Lung (tissue), 12 donors: ENCODE results near the gene TASL. TPM values are rescaled to one million over a fixed set of nuclear protein-coding genes. Genes with fewer than 3 reads are reported as not detected.
"Not testable (repeated sequence)": the region's sequence is repeated elsewhere in the genome, so short reads cannot be mapped to it uniquely, and the experiment has no call there.

Source experiments
- ATAC-seq: fragments of 200-7000 bp; cut with Tn5 transposase; one replicate; pipeline ENCODE4 v1.9.1; 2020; ENCODE audit warnings: moderate number of reproducible peaks; ENCODE audit not compliant: insufficient read depth, low FRiP score
- DNase-seq, 3 donors: peaks; one replicate each; pipeline ENCODE4 v3.0.0-alpha.2; 2013 to 2017
- H3K27ac ChIP-seq, 2 donors: one replicate each; pipeline ENCODE4 v1.5.1; 2013; ENCODE audit warnings: mild to moderate bottlenecking in 2 of 2, moderate library complexity in 2 of 2, control low read depth in 1 of 2, inconsistent platforms in 1 of 2, low read depth in 1 of 2, low read length in 1 of 2
- H3K27me3 ChIP-seq, 3 donors: one replicate each; pipeline ENCODE4 v1.5.1; 2013; ENCODE audit warnings: low read length in 2 of 3; ENCODE audit not compliant: control insufficient read depth in 3 of 3, insufficient read depth in 3 of 3
- H3K36me3 ChIP-seq, 4 donors: one replicate each; pipeline ENCODE4 v1.5.1; 2013; ENCODE audit warnings: low read length in 4 of 4, mild to moderate bottlenecking in 1 of 4, moderate library complexity in 1 of 4; ENCODE audit not compliant: control insufficient read depth in 4 of 4, insufficient read depth in 4 of 4
- H3K4me1 ChIP-seq, 5 donors: one replicate each; pipeline ENCODE4 v1.5.1; 2013; ENCODE audit warnings: low read length in 5 of 5, mild to moderate bottlenecking in 2 of 5, moderate library complexity in 1 of 5; ENCODE audit not compliant: control insufficient read depth in 5 of 5, insufficient read depth in 5 of 5
- H3K4me3 ChIP-seq: one replicate; pipeline ENCODE4 v1.5.1; 2013; ENCODE audit warnings: mild to moderate bottlenecking, control low read depth, moderate library complexity
- H3K9ac ChIP-seq, 2 donors: one replicate each; pipeline ENCODE4 v1.5.1; 2013; ENCODE audit warnings: low read length in 2 of 2, control low read depth in 1 of 2; ENCODE audit not compliant: insufficient read depth in 1 of 2
- H3K9me3 ChIP-seq, 4 donors: one replicate each; pipeline ENCODE4 v1.5.1; 2013; ENCODE audit warnings: low read length in 3 of 4, mild to moderate bottlenecking in 1 of 4, moderate library complexity in 1 of 4; ENCODE audit not compliant: control insufficient read depth in 4 of 4, insufficient read depth in 3 of 4
- CTCF ChIP-seq: IDR thresholded peaks from 2 replicates; pipeline ENCODE4 v1.5.1; 2012; ENCODE audit warnings: mild to moderate bottlenecking; ENCODE audit errors: control extremely low read depth, extremely low read depth
- WGBS, 2 donors: extraction: QIAGEN DNeasy Blood & Tissue Kit; methylation state at CpG; one replicate each; pipeline ENCODE4 v1.1.7; 2013; 5-methylcytosine and 5-hydroxymethylcytosine counted together
- polyA plus RNA-seq, 2 donors: library from polyadenylated mRNA; stranded (reverse); fragments of 200-250 nt; gene quantifications; one replicate each; pipeline ENCODE4 v1.2.1, GENCODE V29; 2013
- total RNA-seq, 2 donors: library from RNA; depleted of rRNA in 1 of 2; stranded (reverse); fragments of >200 nt in 1 of 2; gene quantifications; one replicate each; pipeline ENCODE4 v1.2.1, GENCODE V29; 2014 to 2021
- donor health status: control.
- donor health status: control.
- donor health status: Bipolar disorder and iron deficiency.
- donor health status: healthy.
- donor health status: DM: yes; HTN: yes; CAD: no.

Gene TASL
- total and polyA plus RNA-seq, 4 donors = 2.1 to 4.6 (median 3.2) TPM

GRCh38 chrX:30572004-30572403, 5.6 kb downstream of the TASL start:
- peaks cover 0 to 3% (median 0%) of the 10 kb centered on the region in 4 donors for H3K9me3 ChIP-seq
- H3K27ac ChIP-seq = no peak overlapping the region
- no peaks in the 10 kb centered on the region for H3K4me1 ChIP-seq
- peaks cover 0 to 5% (median 0%) of the 10 kb centered on the region in 3 donors for H3K27me3 ChIP-seq
- TF ChIP-seq CTCF = no peak
- 48 to 70% methylated on average over 1 of the region's 1 CpG for WGBS, 2 donors
- DNase-seq (no peak), ATAC-seq (no peak)
- no peak overlapping the region for H3K4me3 ChIP-seq
- no peaks in the 10 kb centered on the region for H3K36me3 ChIP-seq
- no peak overlapping the region for H3K9ac ChIP-seq

GRCh38 chrX:30570505-30570904, 7.1 kb downstream of the TASL start:
- DNase-seq (peak in 2 of 3 donors; percentile 17 to 38), ATAC-seq (no peak)
- Histone ChIP-seq H3K9me3 (peaks cover 0 to 3% (median 0%) of the 10 kb centered on the region in 4 donors), H3K9ac (no peak overlapping the region), H3K36me3 (no peaks in the 10 kb centered on the region), H3K27me3 (peaks cover 0 to 5% (median 0%) of the 10 kb centered on the region in 3 donors), H3K4me3 (no peak overlapping the region), H3K27ac (no peak overlapping the region), H3K4me1 (no peaks in the 10 kb centered on the region)
- TF ChIP-seq CTCF = peak; percentile 38
- WGBS, 2 donors = 69 to 74% methylated on average over 1 of the region's 1 CpG

GRCh38 chrX:30568136-30568535, 9.4 kb downstream of the TASL start:
- no peak overlapping the region for H3K9ac ChIP-seq
- no peaks in the 10 kb centered on the region for H3K4me1 ChIP-seq
- DNase-seq (no peak), ATAC-seq (no peak)
- H3K27ac ChIP-seq = no peak overlapping the region
- H3K27me3 ChIP-seq = peaks cover 0 to under 1% (median 0%) of the 10 kb centered on the region in 3 donors
- no peak for TF ChIP-seq CTCF
- H3K4me3 ChIP-seq = no peak overlapping the region
- WGBS, 2 donors = 69 to 76% methylated on average over 4 of the region's 4 CpGs
- no peaks in the 10 kb centered on the region for H3K36me3 ChIP-seq
- H3K9me3 ChIP-seq = peaks cover 0 to 3% (median 0%) of the 10 kb centered on the region in 4 donors

GRCh38 chrX:30563070-30563469, 14.5 kb downstream of the TASL start:
- ATAC-seq, H3K27ac ChIP-seq, H3K4me3 ChIP-seq, H3K9ac ChIP-seq, H3K9me3 ChIP-seq, DNase-seq, H3K36me3 ChIP-seq, H3K27me3 ChIP-seq, H3K4me1 ChIP-seq: not testable (repeated sequence)
- 49 to 87% methylated on average over 5 of the region's 5 CpGs for WGBS, 2 donors
